Erythroblast (primary cell): ENCODE data around the gene ZNF440.
"Not testable (repeated sequence)": the region's sequence is repeated elsewhere in the genome, so short reads cannot be mapped to it uniquely, and the experiment has no call there.

Experiments
- DNase-seq, 2 experiments: peaks; one replicate each; lab custom pipeline; 2025; lab: John Stamatoyannopoulos, UW
- GATA1 ChIP-seq: IDR thresholded peaks from 2 replicates; pipeline ENCODE4 v1.6.1; 2011; ENCODE audit warnings: low read depth, mild to moderate bottlenecking, control low read depth, low read length, moderate library complexity
- POLR2A ChIP-seq: IDR thresholded peaks from 2 replicates; pipeline ENCODE4 v1.6.1; 2011; ENCODE audit warnings: mild to moderate bottlenecking, low read length

Gene ZNF440

GRCh38 chr19:11814029-11814699 lies at the start of gene ZNF440:
Gene ZNF440 (plus strand): TSS chr19:11814273. CDS start chr19:11814448, 175 bp downstream.
- DNase-seq = peak; percentile 93 to 95

GRCh38 chr19:11766597-11767591 lies 47.2 kb upstream of the ZNF440 start, which contains the start of gene ZNF441:
Gene ZNF441 (plus strand): TSS chr19:11767000. CDS start chr19:11767194, 194 bp downstream.
- peak; percentile 95 for DNase-seq

More at GRCh38 chr19:11814029-11814699, at the start of gene ZNF440:
- peak; percentile 87 for TF ChIP-seq POLR2A
- TF ChIP-seq GATA1 = no peak

GRCh38 chr19:11767633-11768133 lies 46.4 kb upstream of the ZNF440 start:
- DNase-seq = peak; percentile 40 to 54
- TF ChIP-seq POLR2A = no peak
- no peak for TF ChIP-seq GATA1

More at GRCh38 chr19:11766597-11767591, 47.2 kb upstream of the ZNF440 start, which contains the start of gene ZNF441:
- TF ChIP-seq POLR2A (peak; percentile 83), GATA1 (no peak)

GRCh38 chr19:11769995-11770394 lies 44.1 kb upstream of the ZNF440 start:
- peak in 1 of 2 experiments; percentile 11 for DNase-seq
- no peak for TF ChIP-seq GATA1

GRCh38 chr19:11771520-11771919 lies 42.6 kb upstream of the ZNF440 start:
- peak in 1 of 2 experiments; percentile 13 for DNase-seq

GRCh38 chr19:11776669-11777068 lies 37.4 kb upstream of the ZNF440 start:
- DNase-seq = not testable (repeated sequence)

GRCh38 chr19:11780431-11781020 lies 33.5 kb upstream of the ZNF440 start:
- peak; percentile 36 to 44 for DNase-seq
- TF ChIP-seq POLR2A (no peak), GATA1 (no peak)

GRCh38 chr19:11781295-11782057 lies 32.6 kb upstream of the ZNF440 start:
- DNase-seq = peak; percentile 34 to 57
- TF ChIP-seq POLR2A (no peak), GATA1 (no peak)

GRCh38 chr19:11783767-11784166 lies 30.3 kb upstream of the ZNF440 start:
- DNase-seq = no peak
- no peak for TF ChIP-seq POLR2A
- no peak for TF ChIP-seq GATA1

GRCh38 chr19:11784356-11784755 lies 29.7 kb upstream of the ZNF440 start:
- TF ChIP-seq POLR2A (no peak), GATA1 (no peak)
- DNase-seq = no peak

- DNase-seq = no peak
Measured at GRCh38 chr19:11787536-11787935, 26.5 kb upstream of the ZNF440 start.

GRCh38 chr19:11792942-11793341 lies 21.1 kb upstream of the ZNF440 start:
- no peak for DNase-seq
- TF ChIP-seq GATA1 = no peak
- TF ChIP-seq POLR2A = no peak

More at GRCh38 chr19:11787536-11787935, 26.5 kb upstream of the ZNF440 start:
- TF ChIP-seq GATA1 (no peak), POLR2A (no peak)

GRCh38 chr19:11797491-11797890 lies 16.6 kb upstream of the ZNF440 start:
- peak; percentile 86 to 91 for DNase-seq
- TF ChIP-seq GATA1 (no peak), POLR2A (no peak)
